GM21447 (cell line): ENCODE data around the gene NHLH1.

Source experiments
- ATAC-seq: cut with Tn5 transposase; IDR thresholded peaks from one replicate; pipeline ENCODE4 v1.9.1; 2021; ENCODE audit not compliant: unreplicated experiment

Gene NHLH1

GRCh38 chr1:160358073-160358472 lies 8.8 kb upstream of the NHLH1 start:
- no peak for ATAC-seq

- ATAC-seq: no peak
Measured at GRCh38 chr1:160359559-160360226, 7.2 kb upstream of the NHLH1 start.

- ATAC-seq: no peak
Measured at GRCh38 chr1:160360227-160360695, 6.6 kb upstream of the NHLH1 start.

- ATAC-seq: no peak
Measured at GRCh38 chr1:160361199-160361598, 5.7 kb upstream of the NHLH1 start.

- ATAC-seq: no peak
Measured at GRCh38 chr1:160361814-160362167, 5.1 kb upstream of the NHLH1 start.

GRCh38 chr1:160362168-160362957 lies 4.5 kb upstream of the NHLH1 start:
- ATAC-seq: no peak

GRCh38 chr1:160363010-160363409 lies 3.9 kb upstream of the NHLH1 start:
- no peak for ATAC-seq

GRCh38 chr1:160363951-160364735 lies 2.7 kb upstream of the NHLH1 start:
- ATAC-seq: no peak

GRCh38 chr1:160365325-160365724 lies 1.5 kb upstream of the NHLH1 start:
- no peak for ATAC-seq

GRCh38 chr1:160367516-160367900 lies 637 bp downstream of the NHLH1 start:
- ATAC-seq: no peak

- ATAC-seq: no peak
Measured at GRCh38 chr1:160367934-160368923, 1.4 kb downstream of the NHLH1 start.

- no peak for ATAC-seq
Measured at GRCh38 chr1:160369087-160369486, 2.2 kb downstream of the NHLH1 start.

- ATAC-seq: no peak
Measured at GRCh38 chr1:160370561-160371345, 3.9 kb downstream of the NHLH1 start.

- ATAC-seq: no peak
Measured at GRCh38 chr1:160371346-160371631, 4.4 kb downstream of the NHLH1 start.

GRCh38 chr1:160371756-160372155 lies 4.9 kb downstream of the NHLH1 start:
- no peak for ATAC-seq

- ATAC-seq: no peak
Measured at GRCh38 chr1:160373696-160374095, 6.8 kb downstream of the NHLH1 start.

GRCh38 chr1:160374306-160375110 lies 7.6 kb downstream of the NHLH1 start:
- no peak for ATAC-seq

GRCh38 chr1:160375788-160376524 lies 9.1 kb downstream of the NHLH1 start:
- no peak for ATAC-seq
